Naive thymus-derived CD8-positive, alpha-beta T cell (primary cell): ENCODE measurements around the gene NRXN3. TPM values are rescaled to one million over a fixed set of nuclear protein-coding genes. Genes with fewer than 3 reads are reported as not detected.

ENCODE experiments used
- ATAC-seq, 2 donors: fragments of 150-1000 bp; cut with Tn5 transposase in 1 of 2; sonication (Bioruptor Pico), chemical (Tn5 transposase) in 1 of 2; 1 replicate in 1 of 2; 2 replicates in 1 of 2; pipeline ENCODE4 v1.10.0; 2021; ENCODE audit warnings: mild to moderate bottlenecking in 2 of 2, moderate library complexity in 2 of 2
- POLR2A ChIA-PET: fragments of 350-600 bp; sonication (Branson Sonifier 250); formaldehyde crosslinking; loops from one replicate; lab custom pipeline; 2021; ENCODE audit warnings: antibody characterized with exemption; lab: Charles Lee
- DNase-seq, 10 donors: peaks; one replicate each; pipeline versions ENCODE4 v3.0.0 to v3.0.0-alpha.2; 2020 to 2022
- H3K27ac Mint-ChIP-seq, 10 donors: one replicate each; pipeline ENCODE4 v1.8.0; 2020 to 2022; ENCODE audit warnings: mild to moderate bottlenecking in 10 of 10, mixed read lengths in 10 of 10, moderate library complexity in 4 of 10, inconsistent platforms in 1 of 10
- H3K27me3 Mint-ChIP-seq, 5 donors: one replicate each; pipeline ENCODE4 v1.8.0; 2021 to 2022; ENCODE audit warnings: mixed read lengths in 5 of 5
- H3K36me3 Mint-ChIP-seq, 3 donors: one replicate each; pipeline ENCODE4 v1.8.0; 2020 to 2022; ENCODE audit warnings: mixed read lengths in 3 of 3, mild to moderate bottlenecking in 2 of 3, inconsistent platforms in 1 of 3
- H3K4me1 Mint-ChIP-seq, 4 donors: one replicate each; pipeline ENCODE4 v1.8.0; 2021 to 2022; ENCODE audit warnings: mixed read lengths in 4 of 4
- H3K4me3 Mint-ChIP-seq, 10 donors: one replicate each; pipeline ENCODE4 v1.8.0; 2020 to 2022; ENCODE audit warnings: mild to moderate bottlenecking in 10 of 10, mixed read lengths in 10 of 10, moderate library complexity in 6 of 10, inconsistent platforms in 1 of 10
- H3K9me3 Mint-ChIP-seq, 9 donors: one replicate each; pipeline ENCODE4 v1.8.0; 2020 to 2022; ENCODE audit warnings: mixed read lengths in 9 of 9, mild to moderate bottlenecking in 3 of 9, inconsistent platforms in 1 of 9, moderate library complexity in 1 of 9
- polyA plus RNA-seq, 3 donors: library from polyadenylated mRNA; unstranded; fragments of 300-500 nt; fragmentation: Illumina TruSeq; gene quantifications; one replicate each; pipeline ENCODE4 v1.2.3, GENCODE V29; 2021
- total RNA-seq, 8 experiments: library from RNA in 2 of 8; stranded (reverse) in 2 of 8; gene quantifications; one replicate each; pipeline ENCODE4 v1.2.3 and lab custom pipeline; 2021 to 2026

Gene NRXN3
- total and polyA plus RNA-seq, 5 experiments from 2014 or later = not detected

DNA sequence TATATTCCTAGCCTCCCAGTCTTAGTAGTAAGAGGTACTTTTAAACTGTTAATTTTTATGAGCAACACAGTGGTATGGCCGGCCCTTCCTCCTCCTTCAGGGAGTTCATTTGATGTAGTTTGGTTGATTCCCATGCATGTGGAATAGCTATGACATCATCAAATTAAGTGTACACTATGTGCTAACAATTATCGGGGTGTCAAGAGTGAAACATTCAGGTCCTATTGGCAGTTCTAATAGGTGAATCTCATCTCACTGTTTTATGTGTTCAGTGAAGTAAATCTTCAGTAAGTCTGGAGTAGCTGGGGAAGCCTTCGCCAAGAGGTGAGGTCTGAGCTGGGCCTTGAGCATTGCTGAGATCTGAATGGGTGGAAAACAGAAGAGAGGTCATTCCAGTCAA lies 1384.6 kb downstream of the NRXN3 start:
- Mint-ChIP-seq H3K36me3 (no peaks in the 10 kb centered on the region), H3K9me3 (peaks cover 0 to 23% (median 8%) of the 10 kb centered on the region in 9 donors), H3K4me3 (no peak overlapping the region), H3K4me1 (no peaks in the 10 kb centered on the region), H3K27me3 (peaks cover 0 to 4% (median 0%) of the 10 kb centered on the region in 5 donors), H3K27ac (no peak overlapping the region)
- no peak for DNase-seq
- ATAC-seq = no peak
- POLR2A ChIA-PET = no interaction called here

DNA sequence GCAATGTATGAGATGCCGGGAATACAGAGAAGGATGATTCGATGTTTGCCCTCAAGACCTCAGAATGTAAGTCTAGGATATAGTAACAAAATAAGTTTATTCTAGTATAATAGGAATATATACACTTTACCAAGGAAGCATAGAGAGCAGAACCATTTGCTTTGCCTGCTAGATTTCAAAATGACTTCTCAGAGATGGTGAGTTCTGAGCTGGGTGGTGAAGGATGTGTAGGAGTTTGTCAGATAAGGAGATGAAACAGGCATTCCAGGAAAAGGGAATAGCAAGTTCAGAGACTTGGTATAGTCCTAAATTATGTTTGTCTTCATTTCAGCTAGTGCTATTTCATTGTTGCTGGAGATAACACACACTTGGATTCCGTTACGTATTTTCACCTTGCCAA lies 1385.3 kb downstream of the NRXN3 start:
- DNase-seq (no peak), ATAC-seq (no peak)
- POLR2A ChIA-PET = no interaction called here
- no peaks in the 10 kb centered on the region for H3K4me1 Mint-ChIP-seq
- H3K9me3 Mint-ChIP-seq = peaks cover 0 to 23% (median 8%) of the 10 kb centered on the region in 9 donors
- peaks cover 0 to 4% (median 0%) of the 10 kb centered on the region in 5 donors for H3K27me3 Mint-ChIP-seq
- H3K36me3 Mint-ChIP-seq = no peaks in the 10 kb centered on the region
- no peak overlapping the region for H3K4me3 Mint-ChIP-seq
- no peak overlapping the region for H3K27ac Mint-ChIP-seq

DNA sequence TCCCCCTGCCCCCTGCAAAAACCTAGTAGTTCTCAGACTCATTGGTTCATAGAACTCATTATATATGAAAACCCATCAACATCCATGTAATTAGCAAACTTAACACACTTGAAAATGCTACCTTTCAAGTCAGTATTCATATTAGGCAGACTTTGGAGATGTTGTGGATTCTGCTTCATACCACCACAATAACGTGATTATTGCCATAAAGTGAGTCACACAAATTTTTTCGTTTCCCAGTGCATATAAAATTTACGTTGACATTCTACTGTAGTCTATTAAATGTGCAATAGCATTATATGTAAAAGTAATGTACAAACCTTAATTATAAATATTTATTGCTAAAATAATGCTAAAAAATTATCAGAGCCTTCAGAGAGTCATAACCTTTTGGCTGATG lies 1387.1 kb downstream of the NRXN3 start:
- no peak for DNase-seq
- H3K9me3 Mint-ChIP-seq = peaks cover 0 to 23% (median 6%) of the 10 kb centered on the region in 9 donors
- H3K27ac Mint-ChIP-seq = no peak overlapping the region
- H3K4me3 Mint-ChIP-seq = no peak overlapping the region
- peaks cover 0 to 1% (median 0%) of the 10 kb centered on the region in 5 donors for H3K27me3 Mint-ChIP-seq
- ATAC-seq = no peak
- H3K4me1 Mint-ChIP-seq = no peaks in the 10 kb centered on the region
- H3K36me3 Mint-ChIP-seq = peaks cover 0 to 4% (median 0%) of the 10 kb centered on the region in 3 donors
- POLR2A ChIA-PET = no interaction called here

DNA sequence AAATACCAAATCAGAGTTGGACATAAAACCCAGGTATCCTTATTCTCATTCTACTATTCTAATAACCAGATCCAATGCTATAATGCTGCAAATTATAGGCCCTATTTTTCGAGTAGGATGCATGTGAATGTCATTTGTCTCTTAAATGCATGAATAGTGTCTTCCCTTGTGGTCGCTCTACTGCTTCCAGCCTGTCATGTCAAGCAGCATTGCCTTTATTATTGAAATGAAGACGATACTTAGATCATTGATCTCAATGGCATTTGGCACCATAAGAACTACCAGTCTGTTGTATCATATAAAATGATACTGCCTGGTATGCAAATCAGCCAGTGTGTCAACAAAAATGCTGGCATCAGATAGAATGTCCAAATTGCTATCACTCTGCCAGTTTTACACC lies 1392.0 kb downstream of the NRXN3 start:
- Mint-ChIP-seq H3K27me3 (no peaks in the 10 kb centered on the region), H3K9me3 (peaks cover 0 to 14% (median 3%) of the 10 kb centered on the region in 9 donors), H3K4me1 (no peaks in the 10 kb centered on the region), H3K4me3 (no peak overlapping the region), H3K27ac (no peak overlapping the region), H3K36me3 (peaks cover 0 to 4% (median 0%) of the 10 kb centered on the region in 3 donors)
- DNase-seq (no peak), ATAC-seq (no peak)
- POLR2A ChIA-PET = no interaction called here

DNA sequence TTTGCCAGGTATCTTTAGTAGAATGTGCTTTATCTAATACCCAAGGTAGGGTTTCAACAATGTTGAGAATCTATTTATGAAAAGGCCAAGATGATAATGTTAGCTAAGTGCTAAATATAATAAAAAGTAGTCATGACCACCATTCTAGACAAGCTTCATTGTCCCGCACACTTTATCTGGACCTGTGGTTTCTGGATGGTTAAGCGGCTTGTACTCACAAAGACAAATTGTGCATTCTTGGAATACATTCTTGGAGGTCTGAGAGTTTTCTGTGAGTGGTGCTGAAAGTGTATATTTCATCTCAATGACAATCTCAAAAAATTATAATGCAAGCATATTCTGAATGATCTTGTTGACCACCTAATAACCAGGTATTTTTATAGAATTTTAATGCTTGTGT lies 1394.2 kb downstream of the NRXN3 start:
- no peak for ATAC-seq
- Mint-ChIP-seq H3K4me1 (no peaks in the 10 kb centered on the region), H3K36me3 (peaks cover 0 to 4% (median 0%) of the 10 kb centered on the region in 3 donors), H3K27ac (no peak overlapping the region), H3K9me3 (peaks cover 0 to 4% (median 0%) of the 10 kb centered on the region in 9 donors), H3K4me3 (no peak overlapping the region), H3K27me3 (peaks cover 0 to 3% (median 0%) of the 10 kb centered on the region in 5 donors)
- POLR2A ChIA-PET = no interaction called here
- DNase-seq = no peak

DNA sequence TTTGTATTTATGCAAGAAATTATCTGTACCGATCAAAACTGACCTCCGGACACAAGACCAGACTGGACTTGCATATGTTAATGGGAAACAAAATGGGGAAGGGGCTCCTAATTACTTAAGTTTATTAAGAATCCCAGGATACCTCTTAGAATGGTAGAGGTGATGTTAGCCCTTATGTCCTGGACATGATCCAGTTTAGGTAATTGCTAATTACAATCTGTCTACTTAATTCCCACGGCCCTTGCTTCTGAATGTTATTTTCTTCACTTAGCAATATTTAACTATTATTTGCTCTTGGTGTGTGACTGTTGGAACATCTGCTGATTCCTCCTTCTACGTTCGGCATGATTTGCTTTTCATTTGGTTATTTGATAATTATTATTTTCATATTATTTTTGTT lies 1397.1 kb downstream of the NRXN3 start:
- Mint-ChIP-seq H3K4me3 (no peak overlapping the region), H3K4me1 (no peaks in the 10 kb centered on the region), H3K36me3 (no peaks in the 10 kb centered on the region), H3K27me3 (peaks cover 0 to 3% (median 0%) of the 10 kb centered on the region in 5 donors), H3K9me3 (peaks cover 0 to 2% (median 0%) of the 10 kb centered on the region in 9 donors), H3K27ac (no peak overlapping the region)
- POLR2A ChIA-PET = no interaction called here
- DNase-seq (no peak), ATAC-seq (no peak)

DNA sequence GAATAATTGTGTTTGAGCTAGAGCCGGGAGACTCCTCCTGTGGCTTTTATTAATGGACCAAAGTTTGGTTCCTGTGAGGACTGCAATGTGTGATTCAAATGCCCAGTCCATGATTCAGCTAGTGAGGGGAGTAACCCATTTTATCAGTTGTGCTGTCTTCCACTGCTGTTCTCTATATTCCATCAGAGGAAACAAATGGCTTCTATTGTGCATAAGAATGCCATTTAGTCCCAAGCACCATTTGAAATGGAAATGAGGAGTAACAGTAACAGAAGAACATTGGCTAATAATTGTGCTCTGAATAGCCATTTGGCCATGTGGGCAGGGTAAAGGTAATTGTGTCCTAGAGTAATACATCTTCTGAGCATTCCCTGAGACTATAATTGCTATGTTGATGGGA lies 1398.4 kb downstream of the NRXN3 start:
- Mint-ChIP-seq H3K4me3 (no peak overlapping the region), H3K27ac (no peak overlapping the region), H3K27me3 (peaks cover 0 to 3% (median 0%) of the 10 kb centered on the region in 5 donors), H3K36me3 (no peaks in the 10 kb centered on the region), H3K4me1 (no peaks in the 10 kb centered on the region), H3K9me3 (peaks cover 0 to 2% (median 0%) of the 10 kb centered on the region in 9 donors)
- ATAC-seq (no peak), DNase-seq (no peak)
- POLR2A ChIA-PET = no interaction called here

DNA sequence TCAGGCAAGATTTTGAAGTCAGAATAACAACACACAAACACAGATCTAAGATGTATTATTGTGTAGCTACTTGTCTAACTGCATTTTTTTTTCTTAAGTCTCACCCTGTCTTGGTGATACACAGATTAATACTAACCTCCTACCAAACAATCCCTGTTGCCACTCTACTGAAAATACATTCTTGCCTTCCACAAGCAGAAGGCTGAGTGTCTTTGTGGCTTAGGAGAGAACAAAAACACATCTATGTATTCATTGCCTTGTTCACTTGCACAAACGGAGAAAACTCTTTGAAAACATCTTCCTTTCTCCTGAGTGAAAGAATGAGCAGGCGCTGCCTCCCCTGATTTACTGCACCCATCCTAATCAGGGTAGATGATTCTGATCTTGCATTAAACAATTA lies 1398.9 kb downstream of the NRXN3 start:
- POLR2A ChIA-PET = no interaction called here
- Mint-ChIP-seq H3K4me3 (no peak overlapping the region), H3K27me3 (peaks cover 0 to 3% (median 0%) of the 10 kb centered on the region in 5 donors), H3K9me3 (peaks cover 0 to 2% (median 0%) of the 10 kb centered on the region in 9 donors), H3K4me1 (no peaks in the 10 kb centered on the region), H3K36me3 (no peaks in the 10 kb centered on the region), H3K27ac (no peak overlapping the region)
- no peak for ATAC-seq
- no peak for DNase-seq

DNA sequence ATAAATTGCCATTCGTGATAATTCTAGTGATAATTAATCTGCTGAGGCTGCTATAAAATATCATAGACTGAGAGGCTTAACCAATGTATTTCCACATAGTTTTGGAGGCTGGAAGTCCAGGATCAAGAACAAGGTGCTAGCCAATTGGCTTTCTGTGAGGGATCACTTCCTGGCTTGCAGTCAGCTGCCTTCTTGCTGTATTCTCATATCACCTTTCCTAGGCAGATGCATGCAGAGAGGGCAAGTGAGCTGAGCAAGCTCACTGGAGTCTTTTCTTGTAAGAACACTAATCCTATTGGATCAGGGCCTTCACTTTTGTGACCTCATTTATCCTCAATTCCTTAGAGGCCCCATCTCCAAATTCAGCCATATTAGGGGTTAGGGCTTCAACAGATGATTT lies 1400.5 kb downstream of the NRXN3 start:
- Mint-ChIP-seq H3K4me1 (no peaks in the 10 kb centered on the region), H3K27me3 (peaks cover 0 to 3% (median 0%) of the 10 kb centered on the region in 5 donors), H3K36me3 (no peaks in the 10 kb centered on the region), H3K9me3 (peaks cover 0 to 2% (median 0%) of the 10 kb centered on the region in 9 donors), H3K4me3 (no peak overlapping the region), H3K27ac (no peak overlapping the region)
- ATAC-seq = no peak
- DNase-seq = no peak
- POLR2A ChIA-PET = no interaction called here

DNA sequence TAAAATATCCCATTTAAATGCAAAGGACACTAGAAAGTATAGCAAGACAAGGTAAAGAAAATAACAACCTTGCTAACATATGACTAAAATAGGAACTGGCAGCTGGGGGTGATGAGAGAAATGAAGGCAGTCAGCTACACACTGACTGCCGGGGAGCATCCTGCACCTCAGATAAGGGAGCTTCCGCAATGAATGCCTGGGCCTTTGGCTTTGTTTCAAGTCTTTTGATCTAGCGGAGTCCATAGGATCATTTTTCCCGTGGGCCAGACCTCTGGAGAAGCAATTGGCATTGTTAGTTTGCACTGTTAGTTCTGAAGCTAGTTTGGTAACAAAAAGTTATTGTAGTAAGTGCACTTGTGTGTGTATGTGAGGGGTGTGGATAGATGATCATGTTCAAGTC lies 1401.2 kb downstream of the NRXN3 start:
- Mint-ChIP-seq H3K27me3 (peaks cover 0 to 3% (median 0%) of the 10 kb centered on the region in 5 donors), H3K36me3 (no peaks in the 10 kb centered on the region), H3K27ac (no peak overlapping the region), H3K9me3 (peaks cover 0 to 2% (median 0%) of the 10 kb centered on the region in 9 donors), H3K4me1 (no peaks in the 10 kb centered on the region), H3K4me3 (no peak overlapping the region)
- POLR2A ChIA-PET = no interaction called here
- no peak for ATAC-seq
- DNase-seq = no peak

DNA sequence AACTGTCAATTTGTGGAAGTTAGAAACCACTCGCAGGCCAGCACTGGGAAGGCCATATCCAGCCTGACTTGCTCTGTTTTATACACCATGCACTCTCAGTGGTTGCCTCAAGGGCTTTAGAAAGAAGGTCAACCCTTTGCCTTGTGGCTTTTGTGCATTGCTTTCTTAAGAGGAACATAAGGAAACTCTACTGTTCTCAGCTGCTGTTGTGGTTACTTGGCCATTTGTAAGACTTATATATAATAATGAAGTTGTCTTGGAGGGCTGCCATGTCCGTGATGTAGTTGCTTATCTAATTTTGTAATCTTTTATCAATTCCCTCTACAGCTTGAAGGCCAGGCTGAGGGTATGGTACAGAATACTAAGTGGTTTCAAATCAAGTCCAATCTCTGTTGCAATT lies 1403.3 kb downstream of the NRXN3 start:
- Mint-ChIP-seq H3K4me1 (no peaks in the 10 kb centered on the region), H3K9me3 (peaks cover 0 to 2% (median 0%) of the 10 kb centered on the region in 9 donors), H3K4me3 (no peak overlapping the region), H3K27me3 (peaks cover 0 to 3% (median 0%) of the 10 kb centered on the region in 5 donors), H3K27ac (no peak overlapping the region), H3K36me3 (no peaks in the 10 kb centered on the region)
- POLR2A ChIA-PET = no interaction called here
- no peak for DNase-seq
- no peak for ATAC-seq

DNA sequence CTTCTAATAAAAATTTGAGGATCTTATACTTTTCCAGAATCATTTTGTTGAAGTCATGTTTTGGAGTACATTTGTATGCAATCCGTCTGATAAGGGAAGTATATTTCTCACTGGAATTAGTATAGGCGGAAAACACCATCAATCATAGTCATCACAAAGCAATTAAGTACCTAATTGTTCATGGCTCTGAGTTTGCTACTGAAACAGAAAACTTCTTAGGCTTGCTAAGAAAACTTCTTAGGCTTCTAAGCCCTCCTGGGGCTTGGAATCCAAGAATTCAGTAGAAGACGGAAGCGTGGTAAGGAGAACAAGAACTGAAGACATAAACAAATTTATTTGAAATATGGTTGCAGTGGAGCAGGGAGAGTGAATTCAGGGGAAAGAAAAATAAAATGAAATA lies 1404.9 kb downstream of the NRXN3 start:
- Mint-ChIP-seq H3K4me3 (no peak overlapping the region), H3K4me1 (no peaks in the 10 kb centered on the region), H3K36me3 (no peaks in the 10 kb centered on the region), H3K27ac (no peak overlapping the region), H3K27me3 (no peaks in the 10 kb centered on the region), H3K9me3 (peaks cover 0 to 3% (median 0%) of the 10 kb centered on the region in 9 donors)
- ATAC-seq = no peak
- POLR2A ChIA-PET = no interaction called here
- DNase-seq = no peak

DNA sequence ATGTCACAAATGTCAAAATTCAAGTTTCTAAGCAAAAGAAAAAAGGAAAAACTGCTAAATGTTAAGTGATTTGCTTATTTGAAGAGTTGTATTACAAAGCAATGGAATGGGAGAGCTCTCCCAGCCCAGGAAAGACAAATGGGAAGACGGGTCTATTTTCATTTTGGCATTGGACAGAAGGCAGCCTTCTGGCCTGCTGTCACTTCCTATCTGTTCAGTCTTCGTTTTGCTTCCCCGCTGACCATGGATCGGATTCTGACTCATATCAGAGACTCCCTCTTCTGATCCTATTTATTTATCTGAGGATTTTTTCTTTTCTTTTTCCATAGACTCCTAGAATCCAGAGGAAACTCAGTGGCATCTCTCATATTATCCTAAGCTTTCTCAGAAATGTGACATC lies 1406.3 kb downstream of the NRXN3 start:
- DNase-seq = no peak
- Mint-ChIP-seq H3K4me3 (no peak overlapping the region), H3K27ac (no peak overlapping the region), H3K4me1 (no peaks in the 10 kb centered on the region), H3K27me3 (peaks cover 0 to 4% (median 0%) of the 10 kb centered on the region in 5 donors), H3K9me3 (peaks cover 0 to 4% (median 0%) of the 10 kb centered on the region in 9 donors), H3K36me3 (no peaks in the 10 kb centered on the region)
- ATAC-seq = no peak
- POLR2A ChIA-PET = no interaction called here

DNA sequence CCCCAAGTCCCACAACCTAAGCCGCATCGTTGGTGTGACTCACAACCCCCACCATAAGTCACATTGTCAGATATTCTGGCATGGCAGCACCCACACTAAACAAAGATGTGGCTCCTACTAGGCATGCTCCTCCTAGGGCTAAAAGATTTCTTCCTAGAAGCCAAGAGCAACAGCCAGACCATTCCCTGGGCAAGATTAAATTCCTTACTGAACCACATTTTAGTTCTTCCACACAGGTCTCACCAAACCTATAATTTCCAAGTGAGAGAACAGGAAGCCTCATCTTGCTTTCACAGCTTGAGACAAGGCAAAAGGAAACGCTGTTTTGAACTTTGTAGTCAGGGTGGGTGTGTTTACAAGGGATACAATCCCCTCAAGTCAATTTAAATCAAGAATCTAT lies 1408.3 kb downstream of the NRXN3 start:
- no peak for DNase-seq
- peaks cover 0 to 4% (median 0%) of the 10 kb centered on the region in 9 donors for H3K9me3 Mint-ChIP-seq
- H3K27ac Mint-ChIP-seq = no peak overlapping the region
- peaks cover 0 to 4% (median 0%) of the 10 kb centered on the region in 5 donors for H3K27me3 Mint-ChIP-seq
- no peaks in the 10 kb centered on the region for H3K36me3 Mint-ChIP-seq
- no peak overlapping the region for H3K4me3 Mint-ChIP-seq
- POLR2A ChIA-PET = no interaction called here
- no peaks in the 10 kb centered on the region for H3K4me1 Mint-ChIP-seq
- ATAC-seq = no peak
